C4-2B (cell line): ENCODE measurements around the gene MROH2A.

Experiments used
- ZFX ChIP-seq: fragments of 450-650 bp; IDR thresholded peaks from 2 replicates; pipeline ENCODE4 v1.6.1; 2017
- TF ChIP-seq, protein P1 (sequence below): fragments of 450-650 bp; conservative IDR thresholded peaks from 2 replicates; pipeline ENCODE4 v1.5.1; 2017; ENCODE audit warnings: mild to moderate bottlenecking

DNA sequence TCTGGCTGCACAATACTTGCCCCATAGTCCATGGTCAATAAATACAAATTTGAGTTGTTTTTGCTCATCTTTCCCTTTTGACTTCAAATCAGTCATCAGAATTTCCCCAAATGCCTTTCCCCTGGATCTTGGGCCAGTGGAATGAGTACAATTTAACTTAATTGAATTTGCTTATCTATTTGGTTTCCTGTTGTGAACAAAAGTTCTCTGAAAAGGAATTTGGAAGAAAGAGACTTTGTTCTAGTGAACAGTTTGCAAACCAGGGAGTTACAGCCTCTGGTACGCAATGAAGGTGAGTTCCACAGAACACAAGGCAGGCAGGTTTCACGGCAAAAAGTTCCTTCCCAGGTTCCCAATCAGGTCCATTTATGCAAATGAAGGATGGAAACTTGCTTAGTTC is 19.3 kb upstream of the MROH2A start:
- TF ChIP-seq, protein P1, sequence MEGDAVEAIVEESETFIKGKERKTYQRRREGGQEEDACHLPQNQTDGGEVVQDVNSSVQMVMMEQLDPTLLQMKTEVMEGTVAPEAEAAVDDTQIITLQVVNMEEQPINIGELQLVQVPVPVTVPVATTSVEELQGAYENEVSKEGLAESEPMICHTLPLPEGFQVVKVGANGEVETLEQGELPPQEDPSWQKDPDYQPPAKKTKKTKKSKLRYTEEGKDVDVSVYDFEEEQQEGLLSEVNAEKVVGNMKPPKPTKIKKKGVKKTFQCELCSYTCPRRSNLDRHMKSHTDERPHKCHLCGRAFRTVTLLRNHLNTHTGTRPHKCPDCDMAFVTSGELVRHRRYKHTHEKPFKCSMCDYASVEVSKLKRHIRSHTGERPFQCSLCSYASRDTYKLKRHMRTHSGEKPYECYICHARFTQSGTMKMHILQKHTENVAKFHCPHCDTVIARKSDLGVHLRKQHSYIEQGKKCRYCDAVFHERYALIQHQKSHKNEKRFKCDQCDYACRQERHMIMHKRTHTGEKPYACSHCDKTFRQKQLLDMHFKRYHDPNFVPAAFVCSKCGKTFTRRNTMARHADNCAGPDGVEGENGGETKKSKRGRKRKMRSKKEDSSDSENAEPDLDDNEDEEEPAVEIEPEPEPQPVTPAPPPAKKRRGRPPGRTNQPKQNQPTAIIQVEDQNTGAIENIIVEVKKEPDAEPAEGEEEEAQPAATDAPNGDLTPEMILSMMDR, result no peak
- no peak for TF ChIP-seq ZFX
